Activated CD4-positive, alpha-beta memory T cell treated with anti-CD3 and anti-CD28 coated beads, Interleukin-2, amount 10 ng/mL, durations not matched to agents 7 days and 5 days (primary cell): ENCODE results near the gene RAD51B. TPM values are rescaled to one million over a fixed set of nuclear protein-coding genes. Genes with fewer than 3 reads are reported as not detected.

Experiments used
- CTCF ChIA-PET: fragments of 350-600 bp; sonication (Branson Sonifier 250); formaldehyde crosslinking; loops from one replicate; lab custom pipeline; 2021; ENCODE audit warnings: antibody characterized with exemption, inconsistent platforms; lab: Charles Lee
- POLR2A ChIA-PET: fragments of 350-600 bp; sonication (Branson Sonifier 250); formaldehyde crosslinking; loops from one replicate; lab custom pipeline; 2021; ENCODE audit warnings: antibody characterized with exemption; lab: Charles Lee
- DNase-seq: peaks from one replicate; pipeline ENCODE4 v3.0.0-alpha.2; 2020
- H3K27ac Mint-ChIP-seq: one replicate; pipeline ENCODE4 v1.8.0; 2021; ENCODE audit warnings: mild to moderate bottlenecking, mixed read lengths
- H3K27me3 Mint-ChIP-seq: one replicate; pipeline ENCODE4 v1.8.0; 2021; ENCODE audit warnings: mixed read lengths
- H3K36me3 Mint-ChIP-seq: one replicate; pipeline ENCODE4 v1.8.0; 2021; ENCODE audit warnings: low read depth, mixed read lengths
- H3K4me1 Mint-ChIP-seq: one replicate; pipeline ENCODE4 v1.8.0; 2021; ENCODE audit warnings: mixed read lengths
- H3K4me3 Mint-ChIP-seq: one replicate; pipeline ENCODE4 v1.8.0; 2021; ENCODE audit warnings: mild to moderate bottlenecking, mixed read lengths
- H3K9me3 Mint-ChIP-seq: one replicate; pipeline ENCODE4 v1.8.0; 2021; ENCODE audit warnings: mixed read lengths
- total RNA-seq, 2 experiments: library from RNA; stranded (reverse); gene quantifications; one replicate each; pipeline ENCODE4 v1.2.3, GENCODE V29; 2021

RAD51B gene
- total RNA-seq, 2 experiments from 2014 or later: 33.1 to 40.8 TPM

DNA sequence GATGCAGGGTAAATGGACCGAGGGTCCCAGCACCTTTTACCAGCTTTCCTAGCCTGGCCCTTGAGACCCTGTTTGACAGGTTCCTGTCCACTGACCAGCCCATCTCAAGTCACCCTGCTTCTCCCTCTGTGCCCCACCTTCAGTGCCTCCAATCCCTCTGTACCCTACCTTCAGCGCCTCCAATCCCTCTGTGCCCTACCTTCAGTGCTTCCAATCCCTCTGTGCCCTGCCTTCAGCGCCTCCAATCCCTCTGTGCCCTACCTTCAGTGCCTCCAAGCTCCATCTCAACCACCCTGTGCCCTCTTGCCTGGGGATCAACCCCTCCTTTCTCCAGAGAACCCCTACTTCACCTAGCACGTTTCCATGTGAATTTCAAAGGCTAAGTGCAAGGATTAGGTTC is 919.0 kb downstream of the RAD51B start:
- CTCF ChIA-PET: no interaction called here

GRCh38 chr14:68739701-68740100 is 920.1 kb downstream of the RAD51B start:
- Mint-ChIP-seq H3K4me3 (no peak overlapping the region), H3K27ac (no peak overlapping the region), H3K4me1 (peaks cover 8% of the 10 kb centered on the region), H3K9me3 (peaks cover 9% of the 10 kb centered on the region), H3K36me3 (peaks cover under 1% of the 10 kb centered on the region), H3K27me3 (peaks cover 3% of the 10 kb centered on the region)
- POLR2A ChIA-PET: no interaction called here
- CTCF ChIA-PET: no interaction called here
- DNase-seq: no peak

More for the DNA sequence above, 919.0 kb downstream of the RAD51B start:
- H3K36me3 Mint-ChIP-seq: peaks cover 4% of the 10 kb centered on the region
- H3K9me3 Mint-ChIP-seq: peaks cover 9% of the 10 kb centered on the region
- H3K27me3 Mint-ChIP-seq: no peaks in the 10 kb centered on the region
- H3K4me1 Mint-ChIP-seq: peaks cover 19% of the 10 kb centered on the region
- H3K27ac Mint-ChIP-seq: no peak overlapping the region
- no peak for DNase-seq
- POLR2A ChIA-PET: no interaction called here
- H3K4me3 Mint-ChIP-seq: no peak overlapping the region

DNA sequence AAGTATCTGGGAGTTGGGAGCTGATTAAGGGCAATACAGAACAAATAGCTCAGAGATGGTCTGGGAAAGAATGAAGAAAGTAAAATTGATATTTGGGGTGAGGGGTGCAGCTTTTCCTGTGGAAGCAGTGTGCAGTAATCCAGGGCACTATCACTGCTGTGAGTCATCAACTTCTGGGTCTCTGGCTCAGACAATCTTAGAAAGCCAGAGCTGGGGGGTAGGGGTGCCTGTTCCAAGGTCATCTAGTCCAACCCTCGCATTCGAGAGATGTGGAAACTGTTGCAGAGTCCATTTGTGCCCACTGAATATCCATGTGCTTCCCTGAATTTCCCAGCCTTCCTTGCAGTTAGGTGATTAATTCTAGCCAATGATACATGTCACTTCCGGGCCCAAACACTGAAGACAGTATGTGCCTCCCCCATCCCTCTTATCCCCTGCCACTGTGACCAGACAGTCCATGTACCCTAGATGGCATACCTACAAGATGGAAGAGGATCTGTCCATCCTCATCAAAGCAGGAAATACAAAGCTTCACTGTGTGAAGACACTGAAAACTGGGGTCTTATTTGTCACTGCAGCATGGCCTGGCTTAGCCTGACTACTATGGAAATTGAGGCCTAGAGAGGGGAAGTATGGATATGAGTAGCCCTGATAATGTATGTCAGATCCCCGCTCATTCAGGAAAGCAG is 921.4 kb downstream of the RAD51B start:
- no peak for DNase-seq
- POLR2A ChIA-PET: no interaction called here
- H3K4me3 Mint-ChIP-seq: no peak overlapping the region
- H3K9me3 Mint-ChIP-seq: peaks cover 9% of the 10 kb centered on the region
- CTCF ChIA-PET: no interaction called here
- peaks cover 3% of the 10 kb centered on the region for H3K4me1 Mint-ChIP-seq
- no peak overlapping the region for H3K27ac Mint-ChIP-seq
- peaks cover 7% of the 10 kb centered on the region for H3K27me3 Mint-ChIP-seq
- no peaks in the 10 kb centered on the region for H3K36me3 Mint-ChIP-seq

DNA sequence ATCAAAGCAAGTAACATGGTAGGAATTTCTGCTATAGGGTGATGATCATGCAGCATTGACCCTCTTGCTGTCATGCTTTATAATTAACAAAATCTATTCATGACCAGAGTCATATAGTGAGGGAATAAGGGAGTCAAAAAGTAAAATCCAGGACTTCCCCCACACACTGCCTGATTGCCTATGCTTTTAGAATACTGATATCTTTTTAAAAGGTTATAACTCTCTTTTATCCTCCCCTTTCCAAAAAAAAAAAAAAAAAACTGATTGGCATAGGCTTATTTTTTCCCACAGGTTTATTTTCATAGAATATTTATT is 921.9 kb downstream of the RAD51B start:
- POLR2A ChIA-PET: no interaction called here
- Mint-ChIP-seq H3K27me3 (peaks cover 7% of the 10 kb centered on the region), H3K4me3 (no peak overlapping the region), H3K4me1 (no peaks in the 10 kb centered on the region), H3K9me3 (peaks cover 9% of the 10 kb centered on the region), H3K36me3 (no peaks in the 10 kb centered on the region), H3K27ac (no peak overlapping the region)
- CTCF ChIA-PET: no interaction called here
- DNase-seq: no peak

GRCh38 chr14:68741839-68742470 is 922.4 kb downstream of the RAD51B start:
- Mint-ChIP-seq H3K27ac (no peak overlapping the region), H3K9me3 (peaks cover 9% of the 10 kb centered on the region), H3K36me3 (no peaks in the 10 kb centered on the region), H3K27me3 (peaks cover 7% of the 10 kb centered on the region), H3K4me1 (no peaks in the 10 kb centered on the region), H3K4me3 (no peak overlapping the region)
- DNase-seq: no peak
- ChIA-PET CTCF (interaction anchor here (0.6 kb wide), 1 partner anchor 12 kb away, joined by 3 read pairs; no protein-coding TSS in a partner anchor), POLR2A (no interaction called here)

DNA sequence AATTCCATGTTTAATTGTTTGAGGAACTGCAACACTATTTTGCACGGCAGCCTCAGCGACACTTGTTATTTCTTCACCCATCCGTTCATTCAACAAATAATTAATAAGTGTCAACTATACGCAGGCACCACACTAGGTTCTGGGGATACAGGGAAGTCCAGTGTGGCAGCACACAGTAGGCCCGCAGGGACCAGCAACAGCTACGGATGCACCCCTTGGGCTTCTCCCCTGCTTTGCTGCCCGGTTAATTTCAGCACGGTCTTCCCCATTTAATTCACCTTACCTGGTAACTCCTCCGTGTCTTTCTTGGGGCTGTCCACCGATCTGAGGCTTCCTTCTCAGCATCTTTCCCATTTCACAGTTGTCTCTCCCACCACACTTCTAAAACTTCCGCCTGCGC is 925.0 kb downstream of the RAD51B start:
- Mint-ChIP-seq H3K27ac (no peak overlapping the region), H3K36me3 (no peaks in the 10 kb centered on the region), H3K27me3 (peaks cover 10% of the 10 kb centered on the region), H3K9me3 (peaks cover 9% of the 10 kb centered on the region), H3K4me1 (no peaks in the 10 kb centered on the region), H3K4me3 (no peak overlapping the region)
- no peak for DNase-seq
- POLR2A ChIA-PET: no interaction called here
- CTCF ChIA-PET: no interaction called here

- no peaks in the 10 kb centered on the region for H3K36me3 Mint-ChIP-seq
- H3K4me1 Mint-ChIP-seq: no peaks in the 10 kb centered on the region
- H3K4me3 Mint-ChIP-seq: no peak overlapping the region
- ChIA-PET CTCF (no interaction called here), POLR2A (no interaction called here)
- H3K27me3 Mint-ChIP-seq: peaks cover 10% of the 10 kb centered on the region
- H3K9me3 Mint-ChIP-seq: peaks cover under 1% of the 10 kb centered on the region
- H3K27ac Mint-ChIP-seq: no peak overlapping the region
- no peak for DNase-seq
Measured at GRCh38 chr14:68747393-68747792, 927.8 kb downstream of the RAD51B start.

- H3K4me3 Mint-ChIP-seq: no peak overlapping the region
- H3K4me1 Mint-ChIP-seq: no peaks in the 10 kb centered on the region
- H3K9me3 Mint-ChIP-seq: no peaks in the 10 kb centered on the region
- no peaks in the 10 kb centered on the region for H3K36me3 Mint-ChIP-seq
- POLR2A ChIA-PET: no interaction called here
- H3K27ac Mint-ChIP-seq: no peak overlapping the region
- no peak for DNase-seq
- peaks cover 10% of the 10 kb centered on the region for H3K27me3 Mint-ChIP-seq
- CTCF ChIA-PET: interaction anchor here (0.6 kb wide), 1 partner anchor 513 kb away, joined by 3 read pairs; no protein-coding TSS in a partner anchor
Measured at GRCh38 chr14:68748260-68748659, 928.7 kb downstream of the RAD51B start.

DNA sequence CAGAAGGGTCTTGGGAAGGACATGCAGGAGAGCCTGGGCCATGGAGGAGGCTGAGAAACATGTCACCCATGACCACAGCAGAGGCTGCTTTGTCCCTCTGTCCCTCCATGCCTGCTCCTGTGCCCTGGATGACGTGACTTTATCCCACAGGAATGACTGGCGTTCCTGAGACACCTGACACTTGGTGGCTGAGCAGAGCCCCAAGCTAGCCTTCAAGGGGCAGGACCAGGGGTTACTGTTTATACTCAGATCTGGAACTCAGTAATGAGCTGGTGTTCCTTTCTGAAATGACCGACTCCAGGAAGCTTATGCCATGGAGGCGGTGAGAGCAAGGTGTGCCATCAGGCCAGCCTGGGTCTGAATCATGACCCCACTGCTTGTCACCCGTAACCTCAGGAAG is 929.1 kb downstream of the RAD51B start:
- CTCF ChIA-PET: interaction anchor here (0.6 kb wide), 1 partner anchor 513 kb away, joined by 3 read pairs; no protein-coding TSS in a partner anchor
- H3K36me3 Mint-ChIP-seq: no peaks in the 10 kb centered on the region
- POLR2A ChIA-PET: no interaction called here
- no peaks in the 10 kb centered on the region for H3K9me3 Mint-ChIP-seq
- H3K4me3 Mint-ChIP-seq: no peak overlapping the region
- H3K27me3 Mint-ChIP-seq: peaks cover 10% of the 10 kb centered on the region
- no peak for DNase-seq
- no peak overlapping the region for H3K27ac Mint-ChIP-seq
- H3K4me1 Mint-ChIP-seq: no peaks in the 10 kb centered on the region

- no peak overlapping the region for H3K27ac Mint-ChIP-seq
- no peak overlapping the region for H3K4me3 Mint-ChIP-seq
- ChIA-PET POLR2A (no interaction called here), CTCF (no interaction called here)
- H3K36me3 Mint-ChIP-seq: no peaks in the 10 kb centered on the region
- no peak for DNase-seq
- H3K4me1 Mint-ChIP-seq: no peaks in the 10 kb centered on the region
- H3K9me3 Mint-ChIP-seq: no peaks in the 10 kb centered on the region
- H3K27me3 Mint-ChIP-seq: peaks cover 6% of the 10 kb centered on the region
Measured at GRCh38 chr14:68749487-68750475, 930.2 kb downstream of the RAD51B start.

GRCh38 chr14:68752271-68753006 is 932.9 kb downstream of the RAD51B start:
- Mint-ChIP-seq H3K4me3 (no peak overlapping the region), H3K27me3 (peaks cover 2% of the 10 kb centered on the region), H3K4me1 (peaks cover 3% of the 10 kb centered on the region), H3K9me3 (no peaks in the 10 kb centered on the region), H3K36me3 (no peaks in the 10 kb centered on the region), H3K27ac (no peak overlapping the region)
- CTCF ChIA-PET: no interaction called here
- DNase-seq: no peak
- POLR2A ChIA-PET: interaction anchor here (0.7 to 1.2 kb wide), 4 partner anchors 19 to 111 kb away, joined by 3 to 4 read pairs (median 3); no protein-coding TSS in a partner anchor

DNA sequence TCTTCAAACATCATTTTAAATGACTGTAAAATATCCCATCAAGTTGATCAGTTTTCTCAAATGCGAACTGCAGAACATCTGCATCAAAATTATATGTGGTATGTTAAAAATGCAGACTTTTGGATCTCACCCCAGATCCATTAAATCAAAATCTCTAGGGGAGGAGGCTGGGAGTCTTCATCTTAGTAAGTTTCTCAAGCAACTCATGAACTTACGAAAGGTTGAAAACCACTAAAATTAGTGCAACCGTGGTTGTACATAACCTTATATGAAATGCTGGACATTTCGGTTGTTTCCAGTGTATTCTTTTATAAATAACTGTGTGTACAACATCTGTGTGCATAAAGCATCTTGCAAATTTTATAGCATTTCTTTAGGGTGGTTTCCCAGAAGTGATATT is 934.1 kb downstream of the RAD51B start:
- no peaks in the 10 kb centered on the region for H3K36me3 Mint-ChIP-seq
- no peak overlapping the region for H3K4me3 Mint-ChIP-seq
- no peak for DNase-seq
- no peaks in the 10 kb centered on the region for H3K27me3 Mint-ChIP-seq
- peaks cover 12% of the 10 kb centered on the region for H3K4me1 Mint-ChIP-seq
- ChIA-PET POLR2A (no interaction called here), CTCF (no interaction called here)
- no peaks in the 10 kb centered on the region for H3K9me3 Mint-ChIP-seq
- H3K27ac Mint-ChIP-seq: no peak overlapping the region
